Ramos (cell line): Measurements from ENCODE around the gene GSE1.

Source experiments
- in situ Hi-C: fragments of 300-500 bp; cut with MboI; formaldehyde crosslinking; loops from one replicate; pipeline ENCODE4 v1.14.3; 2022; ENCODE audit warnings: low sequenced_read_pairs; ENCODE audit not compliant: unreplicated experiment

GSE1 gene

DNA sequence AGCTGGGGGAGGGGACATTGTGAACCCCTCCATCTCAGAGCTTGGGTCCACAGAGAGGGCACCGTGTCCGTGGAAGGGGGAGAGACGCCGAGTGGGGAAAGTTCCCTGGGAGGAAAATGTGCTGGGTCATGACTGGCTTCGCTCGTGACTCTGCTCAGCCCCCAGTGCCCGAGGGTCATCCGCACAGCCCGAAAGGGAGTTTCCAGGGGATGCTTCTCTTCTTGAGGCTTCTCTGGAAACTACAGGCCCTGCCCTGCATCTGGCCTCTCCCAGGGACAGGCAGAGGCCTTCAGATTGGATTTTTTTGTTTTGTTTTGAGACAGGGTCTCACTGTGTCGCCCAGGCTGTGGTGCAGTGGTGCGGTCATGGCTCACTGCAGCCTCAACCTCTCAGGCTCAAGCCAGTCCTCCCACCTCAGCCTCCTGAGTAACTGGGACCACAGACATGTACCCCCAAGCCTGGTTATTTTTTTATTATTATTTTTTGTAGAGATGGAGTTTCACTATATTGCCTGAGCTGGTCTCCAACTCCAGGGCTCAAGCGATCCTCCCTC lies 9.8 kb upstream of the GSE1 start:
- in situ Hi-C loops = no loop called here

DNA sequence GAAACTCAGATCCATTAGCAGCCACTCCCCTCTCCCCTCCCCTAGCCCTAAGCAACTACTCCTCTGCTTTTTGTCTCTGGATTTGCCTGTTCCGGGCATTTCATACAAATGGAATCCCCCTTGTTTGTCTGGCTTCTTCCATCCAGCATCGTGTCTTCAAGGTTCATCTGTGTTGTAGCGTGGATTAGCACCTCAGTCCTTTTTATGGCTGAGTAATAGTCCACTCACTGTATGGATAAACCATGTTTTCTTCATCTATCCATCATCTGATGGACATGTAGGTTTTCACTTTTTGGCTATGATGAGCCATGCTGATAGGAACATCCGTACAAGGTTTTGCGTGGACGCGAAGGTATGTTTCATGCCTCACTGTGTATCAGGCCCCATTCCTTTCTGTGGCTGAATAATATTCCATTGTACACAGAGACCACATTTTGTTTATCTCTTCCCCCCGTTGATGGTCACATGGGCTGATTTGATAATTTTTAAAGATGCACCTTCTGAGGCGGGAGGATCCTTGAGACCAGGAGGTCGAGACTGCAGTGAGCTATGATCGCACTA lies 8.9 kb upstream of the GSE1 start:
- in situ Hi-C loops = no loop called here

DNA sequence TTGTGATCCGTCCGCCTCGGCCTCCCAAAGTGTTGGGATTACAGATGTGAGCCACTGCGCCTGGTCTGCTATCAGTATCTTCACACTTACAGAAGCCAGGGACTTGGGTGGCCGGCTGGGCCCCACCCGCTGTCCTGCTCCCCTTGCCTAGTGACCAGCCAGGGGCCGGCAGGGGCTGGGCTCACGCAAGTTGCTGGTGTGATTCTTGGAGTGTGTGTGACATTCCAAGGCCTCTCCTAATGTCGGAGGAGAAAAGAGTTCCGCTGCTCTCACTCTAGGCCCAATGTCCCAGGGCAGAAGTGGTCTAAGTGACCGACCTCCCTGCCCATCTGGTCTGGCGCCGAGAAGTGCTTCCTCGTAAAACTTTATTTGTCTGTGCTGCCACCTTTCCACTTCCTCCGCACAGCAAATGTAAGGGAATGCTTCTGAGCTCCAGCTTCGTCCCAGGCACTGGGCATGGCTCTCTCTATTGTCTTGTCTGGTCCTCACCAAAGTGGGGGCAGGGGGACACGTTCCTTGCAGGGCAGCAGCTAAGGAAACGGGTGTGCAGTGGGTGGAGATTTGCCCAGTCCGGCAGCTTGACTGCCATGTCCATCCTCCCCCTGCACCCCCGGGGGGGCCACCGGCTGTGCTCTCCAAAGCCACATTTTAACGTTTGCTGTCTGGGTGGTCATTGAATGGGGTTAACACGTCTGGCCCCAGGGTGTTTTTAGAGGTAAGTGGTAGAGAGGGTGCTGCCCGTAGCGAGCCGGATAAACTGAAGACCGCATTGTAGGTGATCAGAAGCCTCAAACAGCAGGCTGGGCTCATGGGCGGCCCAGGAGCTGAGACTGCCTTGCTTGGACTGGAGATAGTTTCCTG lies 7.8 kb upstream of the GSE1 start:
- in situ Hi-C loops = loop anchor here (5.0 kb wide), 1 partner anchor 163 kb away; no protein-coding TSS in a partner anchor

DNA sequence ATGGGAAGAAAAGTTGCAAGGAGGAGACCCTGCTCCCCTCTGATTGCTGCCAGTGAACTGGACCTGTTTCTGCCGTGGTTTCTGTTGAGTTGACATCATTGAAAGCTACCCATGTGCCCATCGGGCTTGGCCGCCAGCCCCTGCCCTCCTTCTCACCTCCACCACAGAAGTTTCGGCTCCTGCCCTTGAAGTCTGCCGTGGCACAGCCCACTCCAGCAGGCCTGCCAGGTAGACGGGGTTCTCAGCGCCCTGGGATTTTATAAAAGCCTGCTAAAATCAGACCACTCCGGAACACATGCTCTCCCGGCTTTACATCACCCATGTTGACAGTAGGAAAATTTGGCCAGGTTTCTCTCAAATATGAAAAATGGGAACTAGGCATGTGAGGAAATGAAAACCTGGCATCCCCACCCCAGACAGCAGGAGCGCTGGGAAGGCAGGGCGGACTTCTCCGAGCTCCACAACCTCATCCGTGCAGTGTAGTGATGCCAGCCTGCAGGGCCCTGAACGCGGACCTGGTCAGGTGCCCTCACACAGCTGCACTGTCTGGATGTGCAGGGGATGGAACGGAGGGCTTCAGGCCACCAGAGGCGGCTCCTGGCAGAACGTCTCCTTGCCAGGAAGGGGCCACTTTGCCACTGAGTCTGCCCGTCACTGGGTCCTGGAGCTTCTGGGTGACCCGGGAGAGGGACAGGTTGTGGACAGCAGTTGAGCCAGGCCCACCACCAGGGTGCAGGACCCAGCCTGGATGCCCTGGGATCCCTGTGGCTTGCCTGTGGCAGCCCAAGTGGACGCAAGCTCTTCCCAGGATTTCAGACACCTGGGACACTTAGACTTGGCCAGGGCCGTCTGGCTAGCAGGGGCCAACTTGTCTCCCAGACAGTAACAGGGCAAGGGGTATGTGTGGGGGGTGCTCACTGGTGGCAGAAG lies 6.9 kb upstream of the GSE1 start:
- in situ Hi-C loops = loop anchor here (5.0 kb wide), 1 partner anchor 164 kb away; no protein-coding TSS in a partner anchor

DNA sequence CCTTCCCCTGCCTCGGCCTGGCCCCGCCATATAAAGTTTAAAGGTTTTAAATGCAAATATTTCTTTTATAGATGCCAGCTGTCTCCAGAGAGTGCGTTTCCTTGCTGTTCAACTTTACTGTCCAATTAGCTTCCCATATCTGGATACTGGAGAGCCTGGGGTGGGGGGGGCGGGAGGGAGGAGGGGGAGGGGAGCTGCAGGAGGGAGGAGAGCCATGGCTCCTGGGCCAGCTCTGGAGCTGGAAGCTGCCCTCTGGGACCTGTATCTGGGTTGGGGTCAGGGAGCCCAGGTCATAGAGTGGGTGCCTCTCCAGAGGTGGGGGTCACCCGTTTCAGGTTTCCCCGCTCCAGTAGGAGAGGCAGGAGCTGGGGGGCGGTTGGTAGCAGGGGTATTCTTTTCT lies 6.2 kb upstream of the GSE1 start:
- in situ Hi-C loops = loop anchor here (5.0 kb wide), 1 partner anchor 165 kb away; no protein-coding TSS in a partner anchor

DNA sequence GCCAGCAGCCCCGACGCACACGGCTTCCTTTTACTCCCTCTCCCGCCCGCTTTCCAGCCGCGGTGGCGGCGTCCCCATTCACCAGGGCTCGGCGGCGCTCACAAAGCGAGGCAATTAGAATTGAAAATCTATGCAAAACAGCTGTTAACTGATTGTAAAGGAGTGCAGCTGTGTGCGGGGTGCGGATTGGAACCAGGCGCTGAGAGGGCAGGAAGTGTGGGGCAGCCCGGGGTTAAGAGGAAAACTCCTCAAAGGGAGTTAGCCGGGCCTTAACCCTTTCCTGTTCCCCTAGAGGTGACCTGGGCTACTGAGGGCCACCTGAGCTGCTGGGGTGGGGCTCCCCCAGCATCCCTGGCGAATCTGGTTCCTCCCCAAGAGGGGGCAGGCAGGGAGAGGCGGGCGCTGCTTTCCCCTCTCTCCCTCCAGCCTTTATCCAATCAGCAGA lies 5.8 kb upstream of the GSE1 start:
- in situ Hi-C loops = loop anchor here (5.0 kb wide), 1 partner anchor 165 kb away; no protein-coding TSS in a partner anchor

DNA sequence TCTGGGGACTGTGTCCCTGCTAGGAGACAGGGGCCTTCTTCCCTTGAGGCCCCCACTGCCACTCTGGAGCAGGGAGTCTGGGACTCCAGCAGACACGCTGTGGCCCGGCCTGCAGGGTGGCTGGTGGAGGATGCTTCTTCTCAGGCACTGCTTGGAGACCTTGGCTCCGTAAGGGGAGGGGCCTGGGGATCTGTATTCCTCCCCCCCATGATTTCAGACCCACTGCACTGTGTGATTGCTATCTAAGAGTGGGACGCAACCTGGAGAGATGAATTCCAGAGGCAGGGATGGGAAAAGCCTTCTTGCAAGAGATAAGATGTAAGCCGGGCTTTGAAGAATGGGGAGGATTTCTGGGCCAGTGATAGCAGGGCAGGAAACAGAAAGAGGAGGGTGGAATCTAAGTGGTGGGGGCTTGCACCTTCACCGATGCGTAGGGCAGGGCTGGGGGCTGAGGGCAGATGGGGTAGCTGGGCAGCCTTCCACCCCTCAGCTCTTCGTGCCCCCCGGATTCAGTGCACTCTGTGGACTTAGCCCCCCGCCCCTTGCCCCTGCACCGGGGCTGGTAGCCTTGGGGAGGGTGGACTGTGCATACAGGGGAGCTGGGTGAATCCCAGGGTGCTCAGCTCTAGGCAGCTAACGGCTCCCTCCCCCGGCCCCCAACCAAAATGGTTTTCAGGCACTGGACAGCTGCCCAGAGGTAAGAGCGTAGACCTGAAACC lies 5.2 kb upstream of the GSE1 start:
- in situ Hi-C loops = loop anchor here (5.0 kb wide), 1 partner anchor 166 kb away; no protein-coding TSS in a partner anchor

DNA sequence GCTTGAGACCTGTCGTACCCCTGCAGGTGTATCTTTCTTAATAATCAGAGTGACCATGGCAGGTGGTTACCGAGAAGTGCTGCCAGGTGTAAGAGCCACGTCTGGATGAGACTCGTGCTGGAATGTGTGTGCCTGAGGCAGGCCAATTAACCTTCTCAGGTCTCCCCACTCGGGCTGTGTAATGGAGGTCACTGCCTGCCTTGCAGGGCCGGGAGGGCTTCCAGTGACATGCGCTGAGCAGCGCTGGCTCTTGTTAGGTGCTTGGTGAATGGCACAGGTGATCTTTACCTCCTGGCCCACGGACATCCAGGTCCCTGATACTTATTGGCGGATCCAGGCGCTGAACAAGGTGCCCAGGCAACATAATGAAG lies 4.6 kb upstream of the GSE1 start:
- in situ Hi-C loops = loop anchor here (5.0 kb wide), 1 partner anchor 166 kb away; no protein-coding TSS in a partner anchor

DNA sequence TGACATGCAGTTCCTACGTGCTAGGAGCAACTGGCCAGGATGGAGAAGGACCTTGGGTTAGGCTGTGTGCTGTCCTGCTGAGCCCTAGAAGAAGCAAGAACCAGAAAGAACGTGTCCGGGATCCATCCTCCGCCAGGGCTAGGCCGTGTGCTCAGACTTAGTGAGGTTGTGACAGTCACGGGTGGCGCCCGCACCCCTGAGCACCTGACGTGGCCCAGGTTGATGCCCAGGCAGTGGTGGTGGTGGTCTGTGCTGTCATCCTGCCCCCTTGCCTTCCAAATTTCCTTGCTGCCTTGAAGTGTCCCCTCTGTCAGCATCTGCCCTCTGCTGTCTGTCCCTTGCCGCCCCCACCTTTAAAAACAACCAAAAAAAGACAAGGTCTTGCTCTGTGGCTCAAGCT lies 4.2 kb upstream of the GSE1 start:
- in situ Hi-C loops = loop anchor here (5.0 kb wide), 1 partner anchor 167 kb away; no protein-coding TSS in a partner anchor

DNA sequence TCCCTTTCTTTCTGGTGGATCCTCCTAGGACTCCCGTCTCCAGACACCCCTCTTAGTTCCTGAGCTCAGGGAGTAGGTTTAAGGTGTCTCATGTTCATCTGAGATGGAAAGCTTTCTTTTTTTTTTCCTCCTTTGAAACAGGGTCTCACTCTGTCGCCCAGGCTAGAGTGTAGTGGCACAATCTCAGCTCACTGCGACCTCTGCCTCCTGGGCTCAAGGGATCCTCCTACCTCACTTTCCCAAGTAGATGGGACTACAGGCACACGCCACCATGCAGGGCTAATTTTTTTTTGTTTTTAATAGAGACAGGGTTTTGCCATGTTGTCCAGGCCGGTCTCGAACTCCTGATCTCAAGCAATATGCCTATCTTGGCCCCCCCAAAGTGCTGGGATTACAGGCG lies 3.6 kb upstream of the GSE1 start:
- in situ Hi-C loops = loop anchor here (5.0 kb wide), 1 partner anchor 167 kb away; no protein-coding TSS in a partner anchor

DNA sequence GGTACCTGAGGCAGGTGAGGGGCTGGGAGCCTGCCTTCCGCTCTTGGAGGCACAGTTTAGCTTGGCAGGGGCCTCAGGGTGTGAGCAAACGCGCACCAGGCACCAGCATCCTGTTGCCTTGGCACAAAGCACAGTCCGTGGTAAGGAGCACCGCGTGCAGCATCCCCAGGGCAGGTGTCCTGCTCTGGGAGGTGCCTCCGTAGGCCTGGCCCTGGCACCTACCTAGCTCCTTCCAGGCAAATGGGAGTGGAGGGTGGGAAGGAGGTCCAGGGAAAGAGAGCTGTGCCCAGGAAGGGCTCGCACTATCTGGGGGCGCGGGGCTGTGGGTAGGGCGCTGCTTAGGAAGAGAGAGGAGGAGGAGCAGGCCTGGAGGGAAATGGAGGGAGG lies 3.1 kb upstream of the GSE1 start:
- in situ Hi-C loops = no loop called here

DNA sequence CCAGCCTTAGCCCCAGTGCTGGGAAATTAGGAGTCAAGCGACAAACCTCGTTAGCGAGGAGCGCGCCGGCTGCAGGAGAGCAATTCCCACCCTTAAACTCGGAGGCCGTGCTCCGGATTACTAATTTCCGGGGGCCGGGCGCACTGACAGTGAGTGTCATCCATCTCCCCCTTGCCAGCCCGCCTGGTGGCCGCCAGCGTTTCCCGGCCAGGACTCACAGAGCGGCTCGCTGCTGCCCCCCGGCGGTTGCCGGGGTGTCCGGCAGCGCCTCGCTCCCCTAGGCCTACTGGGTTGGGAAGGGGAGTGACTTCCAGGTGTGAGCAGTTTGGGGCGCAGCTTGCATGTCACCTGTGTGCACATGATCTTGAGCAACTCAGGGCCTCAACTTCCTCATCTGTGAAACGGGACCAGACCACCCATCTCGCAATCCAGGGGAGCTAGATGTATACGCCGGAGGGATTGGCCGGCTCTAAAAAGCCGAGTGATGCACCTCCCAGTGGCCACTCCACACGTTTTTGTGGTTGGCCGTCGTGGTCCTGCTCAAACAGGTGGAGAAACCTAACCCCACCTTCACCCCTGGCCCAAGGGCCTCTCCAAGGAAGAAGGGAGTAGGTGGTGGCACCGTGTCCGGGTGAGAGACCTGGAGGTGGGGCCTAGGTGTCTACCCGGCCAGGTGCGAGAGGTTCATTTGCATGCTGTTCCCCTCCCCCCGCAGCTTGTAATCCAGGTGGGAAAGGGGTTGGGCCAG lies 2.5 kb upstream of the GSE1 start:
- in situ Hi-C loops = no loop called here

DNA sequence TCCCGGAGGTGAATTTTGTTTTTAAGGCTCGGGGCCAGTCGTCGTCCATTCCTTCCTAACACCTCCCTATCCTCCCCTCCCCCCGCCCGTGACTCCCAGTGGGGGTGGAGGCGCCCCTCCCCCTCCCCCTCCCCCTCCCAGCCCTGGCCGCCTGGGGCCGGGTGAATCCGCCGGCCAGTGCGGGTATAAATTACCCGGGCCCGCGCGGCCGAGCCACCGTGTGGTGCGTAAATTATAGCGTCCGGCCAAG lies 2.0 kb upstream of the GSE1 start:
- in situ Hi-C loops = no loop called here

DNA sequence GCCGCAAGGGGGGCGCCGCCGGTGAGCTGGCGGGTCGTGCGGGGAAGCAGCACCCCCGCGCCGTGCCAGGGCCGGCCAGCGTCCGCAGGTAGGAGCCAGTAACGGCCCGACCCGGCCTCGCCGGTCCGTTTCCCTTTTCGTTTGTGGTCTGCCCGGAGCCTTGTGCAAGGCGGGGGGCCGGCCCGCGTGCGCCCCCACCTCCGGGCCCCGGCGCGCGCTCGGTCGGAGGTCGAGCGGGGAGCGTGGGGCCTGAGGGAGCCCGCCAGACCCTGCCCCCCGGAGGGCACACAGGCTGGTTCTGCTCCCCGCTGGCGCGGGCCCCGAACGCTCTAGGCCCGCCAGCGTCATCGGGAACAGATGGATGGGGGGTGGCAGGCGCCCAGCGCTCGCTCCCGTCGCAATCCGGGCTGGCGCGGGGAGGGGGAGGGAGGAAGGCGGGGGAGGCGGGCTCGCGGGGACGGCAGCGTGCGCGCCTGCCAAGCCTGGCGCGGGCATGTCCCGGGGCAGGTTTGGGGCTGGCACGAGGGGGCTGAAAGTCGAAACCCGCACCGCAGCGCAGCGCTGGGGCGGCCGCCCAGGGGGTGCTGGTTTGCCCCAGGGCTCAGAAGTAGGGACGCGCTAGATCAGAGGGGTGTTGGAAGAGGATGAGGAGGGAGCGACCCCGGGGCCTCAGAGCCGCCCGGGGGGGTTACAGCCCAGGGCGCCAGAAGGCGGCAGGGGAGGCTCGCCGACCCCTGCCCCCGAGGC lies 1.5 kb upstream of the GSE1 start:
- in situ Hi-C loops = no loop called here

DNA sequence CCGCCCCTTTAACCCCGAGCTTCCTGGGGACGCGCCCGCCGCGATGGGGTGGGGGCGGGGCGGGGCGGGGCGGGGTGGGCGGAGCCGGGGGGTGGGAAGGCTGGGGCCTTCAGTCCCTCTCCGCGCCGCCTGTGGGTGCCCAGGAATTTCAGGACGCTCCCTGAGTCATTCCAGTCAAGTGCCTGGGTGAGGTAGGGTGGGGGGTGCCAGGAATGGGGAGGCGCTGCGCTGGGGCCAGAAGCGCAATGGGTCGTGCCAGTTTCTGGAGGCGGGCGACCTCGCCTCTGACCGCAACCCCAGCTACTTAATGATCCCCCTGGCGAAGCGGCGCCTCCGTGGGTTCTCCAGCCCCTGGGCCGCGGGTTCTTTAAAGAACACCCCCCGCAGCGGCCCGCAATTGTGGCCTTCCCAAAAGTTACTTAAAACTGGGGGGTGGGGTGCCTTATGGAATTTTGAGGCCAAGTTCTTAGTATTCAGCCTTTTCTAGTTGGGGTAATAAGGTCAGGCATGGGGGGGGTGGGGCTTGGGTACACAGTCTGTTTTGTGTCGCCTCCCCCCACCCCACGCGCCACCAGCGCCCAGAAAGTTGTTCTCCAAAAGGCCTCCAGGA lies 826 bp upstream of the GSE1 start:
- in situ Hi-C loops = no loop called here

DNA sequence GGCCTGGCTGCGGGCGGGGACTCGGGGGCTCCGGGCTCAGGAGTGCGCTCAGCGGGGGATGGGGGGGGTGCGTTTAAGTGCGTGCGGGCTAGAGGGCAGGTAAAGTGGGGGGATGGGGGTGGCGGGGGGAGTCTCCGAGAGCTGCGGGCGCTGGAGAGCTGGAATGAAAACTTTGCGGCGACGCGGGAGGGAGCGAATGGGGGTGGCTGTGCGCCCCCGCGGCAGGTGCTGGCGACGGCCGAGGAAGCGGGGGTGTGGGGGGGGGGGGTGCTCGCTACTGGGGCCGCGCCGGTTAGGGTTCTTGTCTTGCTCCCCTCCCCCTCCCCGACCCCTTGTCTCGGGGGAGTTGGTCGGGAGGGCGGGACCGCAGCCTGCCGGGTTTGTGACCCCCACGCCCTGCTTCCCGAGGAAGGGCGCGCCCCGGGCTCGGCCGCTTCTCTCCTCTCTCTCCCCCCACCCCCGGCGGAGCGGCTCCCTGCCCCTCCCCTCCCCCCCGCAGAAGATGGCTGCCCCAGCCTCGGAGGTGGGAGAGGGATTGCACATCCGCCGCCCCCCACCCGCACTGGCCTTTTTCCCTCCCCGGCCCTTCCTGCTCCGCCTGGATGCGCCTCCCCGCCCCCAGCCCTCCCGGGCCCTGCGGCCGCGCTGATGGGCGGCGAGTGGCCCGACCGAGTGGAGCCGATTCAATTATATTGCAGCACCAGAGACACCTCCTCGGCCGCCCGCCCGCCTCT lies 649 bp downstream of the GSE1 start:
- in situ Hi-C loops = no loop called here

DNA sequence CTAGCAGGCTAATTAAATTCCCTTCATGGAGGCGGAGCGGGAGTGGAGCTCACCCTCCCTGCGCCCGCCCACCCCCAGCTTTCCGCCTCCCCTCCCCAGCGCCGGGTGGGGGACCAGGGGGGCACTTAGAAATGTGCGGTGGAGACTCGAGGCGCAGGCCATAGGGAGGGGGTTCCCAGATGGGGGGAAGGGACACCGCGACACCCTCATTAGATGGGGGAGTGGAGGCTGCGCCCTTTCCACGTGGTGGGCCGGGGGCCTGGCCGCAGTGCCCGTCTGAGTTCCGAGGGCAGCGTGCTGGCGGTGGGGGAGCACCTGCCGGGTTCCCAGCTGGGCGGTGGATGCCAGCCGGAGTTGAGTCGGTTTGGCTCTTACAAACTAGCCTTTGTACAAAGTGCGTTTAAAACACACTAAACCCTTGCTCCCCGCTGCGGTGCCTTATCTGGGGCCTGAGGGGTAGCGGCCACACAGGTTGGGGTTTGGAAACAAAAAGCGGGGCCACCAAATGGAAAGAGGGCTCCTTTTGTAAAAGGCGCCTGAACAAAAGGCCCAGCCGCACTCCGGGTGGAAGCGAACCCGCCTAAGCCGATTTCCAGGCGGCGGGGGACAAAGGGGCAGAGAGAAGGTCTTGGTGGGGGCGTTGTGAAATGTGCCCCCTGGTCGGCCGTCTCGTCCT lies 1.4 kb downstream of the GSE1 start:
- in situ Hi-C loops = no loop called here
